ENCODE data around the gene METTL2B. TPM values are rescaled to one million over a fixed set of nuclear protein-coding genes. Genes with fewer than 3 reads are reported as not detected.
"Not testable (repeated sequence)": the region's sequence is repeated elsewhere in the genome, so short reads cannot be mapped to it uniquely, and the experiment has no call there.

Gene METTL2B
- total and polyA plus RNA-seq, 2 donors (not counting 1 experiment from before 2014, with no cell fraction given), result 8.9 to 22.7 TPM

DNA sequence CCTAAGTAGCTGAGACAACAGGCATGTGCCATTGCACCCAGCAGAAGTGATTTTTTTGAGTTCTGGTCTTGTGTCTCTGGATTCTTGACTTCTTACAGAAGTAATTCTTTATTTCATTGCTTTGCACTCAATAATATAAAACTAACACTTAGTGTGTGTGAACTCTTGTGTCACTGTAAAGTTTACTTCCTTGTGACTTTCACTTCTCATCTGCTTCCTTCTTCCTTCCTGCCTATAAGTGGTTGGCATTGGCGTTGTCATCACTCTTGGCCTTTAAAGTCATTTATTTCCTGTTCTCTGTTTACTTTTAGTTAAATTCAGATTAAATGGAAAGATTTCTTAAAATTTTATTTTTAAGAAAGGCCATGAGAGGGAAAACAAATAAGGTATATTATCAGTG lies 66.8 kb downstream of the METTL2B start:
- intact Hi-C loops (cut with micrococcal nuclease); ATAC-seq (ENCODE audit: low read depth); H3K9me3 Mint-ChIP-seq (ENCODE audit: insufficient read depth); H3K27me3 ChIP-seq (replicated peaks in 1 of 4; ENCODE audit: control extremely low read depth in 1 of 4, control insufficient read depth in 3 of 4, insufficient read depth in 4 of 4, low read length in 3 of 4); CTCF ChIA-PET; H3K9me3 ChIP-seq (ENCODE audit: control extremely low read depth in 1 of 3, control insufficient read depth in 2 of 3, insufficient read depth in 1 of 3, low read length in 2 of 3); H3K4me3 Mint-ChIP-seq; H3K27me3 Mint-ChIP-seq; H3K4me1 ChIP-seq (ENCODE audit: control insufficient read depth in 2 of 2, insufficient read depth in 2 of 2, low read length in 2 of 2); H3K4me2 ChIP-seq (replicated peaks; ENCODE audit: low read depth, low read length, poor library complexity, severe bottlenecking); H3K9ac ChIP-seq (ENCODE audit: low read length); H2AFZ ChIP-seq (ENCODE audit: insufficient read depth, low read depth, low read length, poor library complexity, severe bottlenecking); DNase-seq; POLR2A ChIA-PET; H3K4me3 ChIP-seq (ENCODE audit: control extremely low read depth in 1 of 5, extremely low read depth in 1 of 5, insufficient read depth in 1 of 5, low read depth in 2 of 5, low read length in 4 of 5): not testable (repeated sequence)
- peaks cover 26% of the 10 kb centered on the region for H4K20me1 ChIP-seq (ENCODE audit: control insufficient read depth, insufficient read depth, low read length, poor library complexity, severe bottlenecking)
- peak overlapping the region in 1 of 2 donors; percentile 19 for H3K27ac ChIP-seq (ENCODE audit: low read length in 2 of 2)
- H3K4me1 Mint-ChIP-seq, result peaks cover 14% of the 10 kb centered on the region
- no CpG with 5 or more reads among the region's 1 CpG for WGBS (ENCODE audit: insufficient coverage)
- H3K36me3 ChIP-seq (replicated peaks in 1 of 2; ENCODE audit: control extremely low read depth in 1 of 2, control insufficient read depth in 1 of 2, extremely low read depth in 1 of 2, insufficient read depth in 2 of 2, low read length in 1 of 2), result peaks cover 2 to 24% of the 10 kb centered on the region in 2 experiments
- H3K27ac Mint-ChIP-seq, result peak overlapping the region; percentile 53
- H3K79me2 ChIP-seq (ENCODE audit: control insufficient read depth, insufficient read depth, low read length), result peaks cover 77% of the 10 kb centered on the region

DNA sequence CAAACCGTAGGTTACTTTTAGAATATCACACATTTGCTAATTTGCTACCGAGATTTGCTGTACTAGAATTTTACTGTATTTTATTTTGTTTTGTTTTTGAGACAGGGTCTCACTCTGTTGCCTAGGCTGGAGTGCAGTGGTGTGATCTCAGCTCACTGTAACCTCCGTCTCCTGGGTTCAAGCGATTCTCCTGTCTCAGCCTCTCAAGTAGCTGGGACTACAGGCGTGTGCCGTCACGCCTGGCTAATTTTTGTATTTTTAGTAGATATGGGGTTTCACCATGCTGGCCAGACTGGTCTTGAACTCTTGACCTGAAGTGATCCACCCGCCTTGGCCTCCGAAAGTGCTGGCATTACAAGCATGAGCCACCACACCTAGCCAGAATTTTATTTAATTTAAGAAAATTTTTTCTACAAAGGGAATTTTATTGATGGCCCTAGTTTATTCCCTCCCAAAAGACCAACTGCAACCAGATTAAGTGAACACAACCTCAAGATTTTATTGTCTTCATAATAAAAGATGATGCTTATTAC lies 69.8 kb downstream of the METTL2B start:
- H3K9me3 ChIP-seq (ENCODE audit: control extremely low read depth in 1 of 3, control insufficient read depth in 2 of 3, insufficient read depth in 1 of 3, low read length in 2 of 3); H3K4me1 ChIP-seq (ENCODE audit: control insufficient read depth in 2 of 2, insufficient read depth in 2 of 2, low read length in 2 of 2); H3K4me3 ChIP-seq (ENCODE audit: control extremely low read depth in 1 of 5, extremely low read depth in 1 of 5, insufficient read depth in 1 of 5, low read depth in 2 of 5, low read length in 4 of 5); H3K27ac Mint-ChIP-seq; POLR2A ChIA-PET; intact Hi-C loops (cut with micrococcal nuclease); CTCF ChIA-PET; H3K27me3 ChIP-seq (replicated peaks in 1 of 4; ENCODE audit: control extremely low read depth in 1 of 4, control insufficient read depth in 3 of 4, insufficient read depth in 4 of 4, low read length in 3 of 4); H3K27ac ChIP-seq (ENCODE audit: low read length in 2 of 2); DNase-seq; H3K27me3 Mint-ChIP-seq; ATAC-seq (ENCODE audit: low read depth); H3K9me3 Mint-ChIP-seq (ENCODE audit: insufficient read depth); H3K4me2 ChIP-seq (replicated peaks; ENCODE audit: low read depth, low read length, poor library complexity, severe bottlenecking); H3K9ac ChIP-seq (ENCODE audit: low read length); H3K4me3 Mint-ChIP-seq; H2AFZ ChIP-seq (ENCODE audit: insufficient read depth, low read depth, low read length, poor library complexity, severe bottlenecking): not testable (repeated sequence)
- Histone ChIP-seq H3K79me2 (ENCODE audit: control insufficient read depth, insufficient read depth, low read length) (peaks cover 88% of the 10 kb centered on the region), H3K36me3 (replicated peaks in 1 of 2; ENCODE audit: control extremely low read depth in 1 of 2, control insufficient read depth in 1 of 2, extremely low read depth in 1 of 2, insufficient read depth in 2 of 2, low read length in 1 of 2) (peaks cover 2 to 22% of the 10 kb centered on the region in 2 experiments), H4K20me1 (ENCODE audit: control insufficient read depth, insufficient read depth, low read length, poor library complexity, severe bottlenecking) (peaks cover 28% of the 10 kb centered on the region)
- H3K4me1 Mint-ChIP-seq, result peaks cover 12% of the 10 kb centered on the region
- WGBS (ENCODE audit: insufficient coverage), result no CpG with 5 or more reads among the region's 9 CpGs

Measured in B cell (primary cell).